Activated CD8-positive, alpha-beta memory T cell treated with anti-CD3 and anti-CD28 coated beads, Interleukin-2, amount 50 U/mL, for 24 hours (primary cell): ENCODE data around the gene C22orf15.
"Not testable (repeated sequence)": the region's sequence is repeated elsewhere in the genome, so short reads cannot be mapped to it uniquely, and the experiment has no call there.

Experiments
- DNase-seq: peaks from one replicate; pipeline ENCODE4 v3.0.0-alpha.2; 2020; ENCODE audit errors: extremely low read depth

C22orf15 gene, protein sequence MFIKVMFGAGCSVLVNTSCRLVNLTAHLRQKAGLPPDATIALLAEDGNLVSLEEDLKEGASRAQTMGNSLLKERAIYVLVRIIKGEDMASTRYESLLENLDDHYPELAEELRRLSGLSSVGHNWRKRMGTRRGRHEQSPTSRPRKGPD

DNA sequence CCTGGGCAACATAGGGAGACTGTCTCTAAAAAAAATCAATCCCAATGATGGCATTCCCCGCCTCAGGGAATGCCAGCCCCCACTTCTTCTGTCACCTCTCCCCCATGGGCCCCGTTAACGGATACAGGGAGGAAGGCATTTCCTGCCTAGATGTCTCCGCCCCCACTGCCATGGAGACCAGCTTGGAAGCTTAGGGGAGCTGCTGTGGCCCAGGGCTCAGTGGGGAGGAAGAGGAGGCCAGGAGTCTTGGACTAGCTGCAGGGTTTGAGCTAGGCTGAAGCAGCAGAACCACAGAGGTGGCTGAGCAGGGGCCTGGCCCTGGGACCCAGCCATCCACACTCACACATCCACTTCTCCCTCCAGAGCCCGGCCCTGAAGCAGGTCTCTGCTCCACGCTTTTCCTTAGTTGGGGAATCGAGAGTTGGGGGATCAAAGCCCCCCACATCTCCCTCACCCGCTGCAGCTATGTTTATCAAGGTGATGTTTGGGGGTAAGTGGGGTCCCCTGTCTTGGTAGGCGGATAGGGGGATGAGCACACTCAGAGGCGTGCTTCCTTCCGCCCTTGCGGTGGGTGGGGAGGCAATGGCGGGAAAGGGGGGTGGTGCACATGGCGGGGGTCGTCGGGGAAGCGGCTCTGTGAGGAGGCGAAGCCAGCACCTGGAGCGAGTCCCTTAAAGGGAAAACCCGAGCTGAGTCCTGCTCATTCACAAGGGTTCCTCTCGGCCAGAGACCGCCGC is at the start of gene C22orf15:
Gene C22orf15 (plus strand): TSS at position 149 of the 737 bp plus-strand sequence. CDS start 317 bp downstream, at position 466.
- no peak for DNase-seq

DNA sequence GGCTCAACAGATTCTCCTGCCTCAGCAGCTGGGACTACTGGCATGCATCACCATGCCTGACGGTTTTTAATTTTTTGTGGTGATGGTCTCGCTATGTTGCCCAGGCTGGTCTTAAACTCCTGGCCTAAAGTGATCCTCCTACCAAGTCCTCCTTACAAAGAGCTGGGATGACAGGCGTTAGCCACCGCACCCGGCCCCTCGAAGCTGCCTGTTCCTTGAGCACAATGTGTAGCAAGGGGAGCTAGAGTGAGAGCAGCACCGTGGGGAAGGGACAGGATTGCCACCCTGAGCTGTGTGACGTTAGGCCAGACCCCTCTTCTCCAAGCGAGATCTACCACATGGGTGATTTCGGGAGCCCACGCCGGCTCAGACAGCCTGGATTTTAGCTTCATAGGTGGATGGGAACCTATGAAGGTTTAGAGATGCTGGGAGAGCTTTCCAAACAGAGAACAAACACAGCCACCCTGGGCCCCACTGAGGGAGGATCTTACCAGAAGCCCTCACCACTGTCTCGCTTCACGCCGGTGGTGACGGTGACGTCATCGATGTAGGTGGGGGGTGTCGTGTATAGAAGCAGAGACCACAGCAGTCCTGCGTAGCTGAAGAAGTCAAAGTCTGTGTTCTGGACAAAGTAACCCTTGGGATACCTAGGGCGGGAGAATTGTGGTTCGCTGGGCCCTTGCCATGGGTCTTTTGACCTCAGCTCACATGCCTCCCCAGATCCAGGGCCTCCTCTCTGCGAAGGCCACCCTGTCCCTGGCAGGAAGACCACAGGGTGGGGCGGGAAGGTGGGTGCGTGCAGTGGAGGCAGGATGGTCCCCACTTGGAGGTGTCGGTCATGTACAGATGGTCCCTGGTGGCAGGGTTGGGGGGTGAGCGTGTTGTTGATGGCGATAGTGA is 48.8 kb upstream of the C22orf15 start:
- DNase-seq: no peak

DNA sequence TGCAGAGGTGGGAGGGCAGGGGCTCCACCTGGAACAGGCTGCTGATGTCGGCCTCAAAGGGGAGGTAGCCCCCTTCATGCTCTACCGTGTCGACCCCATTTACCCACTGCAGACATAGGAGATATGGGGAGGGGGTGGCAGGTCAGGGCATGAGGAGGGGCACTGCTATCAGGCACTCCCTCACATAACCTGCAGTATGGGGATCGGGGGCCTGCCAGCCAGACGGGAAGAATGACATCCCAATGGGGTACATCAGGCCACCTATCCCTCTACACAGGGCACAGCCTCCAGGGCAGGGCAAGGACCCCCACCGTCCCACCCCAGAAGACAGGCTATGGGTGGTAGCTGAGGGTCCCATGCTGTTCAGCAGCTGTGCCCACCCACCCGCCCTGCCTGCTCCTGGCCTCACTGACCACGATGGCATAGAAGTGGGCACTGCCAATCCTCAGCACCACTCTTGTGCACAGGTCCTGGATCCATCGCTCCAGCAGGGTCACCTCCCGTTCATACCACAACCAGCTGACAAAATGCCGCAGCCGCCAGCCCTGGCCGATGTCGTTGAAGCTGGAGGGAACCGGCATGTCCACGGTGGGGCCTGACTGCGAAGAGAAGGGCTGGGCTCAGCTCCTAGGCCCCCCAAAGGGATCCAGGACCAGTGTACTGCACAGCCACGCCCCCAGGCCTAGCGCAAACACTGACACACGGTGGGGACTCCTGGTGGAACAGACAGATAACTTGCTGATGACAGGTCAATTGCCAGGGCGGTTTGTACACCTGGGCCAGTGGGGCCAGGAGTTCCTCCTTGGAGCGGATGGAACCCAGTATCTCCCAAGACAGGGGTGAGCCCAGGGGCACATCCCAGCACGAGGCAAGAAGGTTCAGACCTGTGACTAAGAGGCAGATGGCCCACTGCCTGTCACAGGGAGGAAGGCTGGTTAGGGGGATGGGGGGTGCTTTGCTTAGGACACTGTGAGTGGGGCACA is 47.9 kb upstream of the C22orf15 start:
- DNase-seq: no peak

DNA sequence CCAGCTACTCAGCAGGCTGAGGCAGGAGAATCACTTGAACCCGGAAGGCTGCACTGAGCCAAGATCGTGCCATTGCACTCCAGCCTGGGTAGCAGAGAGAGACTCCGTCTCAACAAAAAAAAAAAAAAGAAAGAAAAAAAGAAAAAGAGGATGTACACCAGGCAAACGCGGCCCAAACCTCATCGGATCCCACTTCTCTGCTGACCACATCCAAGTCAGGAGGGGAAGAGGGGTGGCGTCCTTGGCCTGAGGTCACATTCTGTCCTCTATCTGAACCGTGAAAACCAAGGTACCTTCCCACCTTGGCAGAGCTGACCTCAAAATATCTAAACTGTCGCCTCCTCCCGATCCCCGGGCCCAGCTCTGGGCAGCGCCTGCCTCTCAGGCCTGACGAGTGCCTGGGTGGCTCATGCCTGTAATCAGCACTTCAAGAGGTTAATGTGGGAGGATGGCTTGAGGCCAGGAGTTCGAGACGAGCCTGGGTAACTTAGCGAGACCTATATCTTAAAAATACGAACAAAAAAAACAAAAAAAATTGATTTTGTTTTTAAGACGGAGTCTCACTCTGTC is 46.9 kb upstream of the C22orf15 start:
- no peak for DNase-seq

DNA sequence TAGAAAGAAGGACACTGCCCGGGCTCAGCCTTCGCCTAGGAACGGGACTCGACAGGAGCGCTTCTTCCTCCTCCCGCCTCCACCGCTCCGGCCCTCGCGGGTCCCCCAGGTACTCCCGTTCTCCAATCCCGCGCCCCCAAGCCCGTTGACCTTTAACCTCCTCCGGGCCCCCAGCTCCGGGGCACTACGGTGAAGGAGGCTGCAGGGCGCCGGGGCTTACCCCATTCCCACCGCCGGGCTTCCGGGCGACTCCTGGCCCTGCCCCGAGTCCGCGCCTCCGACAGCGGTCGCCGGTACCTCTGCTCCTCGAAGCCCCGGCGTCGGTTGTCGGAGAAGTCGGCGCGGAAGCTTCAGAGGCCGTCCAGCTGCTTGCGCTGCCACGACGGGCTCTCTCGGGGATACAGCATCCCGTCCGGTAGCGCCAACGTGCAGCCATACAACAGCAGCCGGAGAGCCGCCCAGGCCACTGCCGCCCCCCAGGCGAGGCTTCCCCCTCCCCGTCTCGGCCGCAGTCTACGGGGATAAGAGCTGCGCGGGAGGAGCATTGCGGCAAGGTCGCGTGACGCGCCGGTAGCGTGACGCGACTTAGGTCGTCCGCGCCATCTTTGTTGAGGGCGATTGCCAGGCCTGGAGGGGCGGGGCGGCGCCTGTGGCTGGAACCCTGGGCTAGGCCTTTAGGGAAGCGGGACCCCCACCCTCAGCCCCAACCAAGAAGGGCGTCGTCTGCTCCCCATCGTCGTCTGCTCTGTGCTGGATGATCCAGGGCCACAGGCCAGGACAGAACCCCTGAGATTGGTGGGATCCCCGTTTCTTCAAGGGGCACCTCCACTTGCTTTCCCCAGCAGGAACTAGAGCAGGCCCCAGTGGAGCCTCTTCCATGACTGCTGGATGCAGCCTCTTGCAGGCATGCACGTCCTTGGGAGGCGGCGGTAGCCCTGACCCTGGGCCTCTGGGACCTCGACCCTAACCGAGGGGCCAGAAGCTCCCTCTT is 45.7 kb upstream of the C22orf15 start:
- peak; percentile 40 for DNase-seq

DNA sequence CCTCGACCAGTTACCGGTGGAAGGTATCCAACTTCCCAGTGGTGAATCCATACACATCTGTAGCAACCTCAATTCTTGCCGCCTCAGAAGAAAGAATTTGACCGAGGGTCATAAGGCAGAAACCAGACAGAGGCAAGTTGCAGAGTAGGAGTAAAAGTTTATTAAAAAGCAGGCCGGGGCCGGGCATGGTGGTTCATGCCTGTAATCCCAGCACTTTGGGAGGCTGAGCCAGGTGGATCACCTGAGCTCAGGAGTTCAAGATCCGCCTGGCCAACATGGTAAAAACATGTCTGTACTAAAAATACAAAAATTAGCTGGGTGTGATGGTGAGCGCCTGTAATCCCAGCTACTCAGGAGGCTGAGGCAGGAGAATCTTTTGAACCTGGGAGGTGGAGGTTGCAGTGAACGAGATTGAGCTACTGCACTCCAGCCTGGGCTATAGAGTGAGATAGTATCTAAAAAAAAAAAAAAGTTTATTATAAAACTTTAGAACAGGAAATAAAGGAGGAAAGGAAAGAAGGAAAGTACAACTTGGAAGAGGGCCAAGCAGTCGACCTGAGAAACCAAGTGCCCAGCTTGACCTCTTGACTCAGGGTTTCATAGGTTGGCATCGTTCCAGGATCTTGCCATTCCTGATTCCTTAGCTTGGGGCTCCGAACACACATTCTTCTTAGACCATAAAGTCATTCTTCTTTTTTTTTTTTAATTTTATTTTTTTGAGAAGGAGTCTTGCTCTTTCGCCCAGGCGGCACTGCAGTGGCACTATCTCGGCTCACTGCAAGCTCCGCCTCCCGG is 44.2 kb upstream of the C22orf15 start:
- DNase-seq: no peak

DNA sequence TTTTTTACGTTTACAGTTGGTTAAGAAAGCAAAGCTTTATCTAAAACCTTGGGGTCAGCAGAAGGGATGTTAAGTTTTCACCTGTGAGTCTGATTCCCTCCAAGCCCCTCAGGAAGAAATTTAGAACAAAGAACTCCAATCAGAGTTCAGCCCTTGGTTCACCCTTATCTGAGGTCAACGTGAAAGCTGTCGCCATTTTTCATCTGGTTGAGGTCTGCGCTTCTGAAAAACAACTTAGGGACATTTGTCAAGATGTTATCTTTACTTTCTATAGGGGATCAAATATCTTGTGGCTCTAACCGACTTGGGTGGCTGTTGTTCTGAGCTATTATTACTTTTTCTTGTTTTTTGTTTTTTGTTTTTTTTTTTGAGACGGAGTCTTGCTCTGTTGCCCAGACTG is 41.9 kb upstream of the C22orf15 start:
- no peak for DNase-seq

DNA sequence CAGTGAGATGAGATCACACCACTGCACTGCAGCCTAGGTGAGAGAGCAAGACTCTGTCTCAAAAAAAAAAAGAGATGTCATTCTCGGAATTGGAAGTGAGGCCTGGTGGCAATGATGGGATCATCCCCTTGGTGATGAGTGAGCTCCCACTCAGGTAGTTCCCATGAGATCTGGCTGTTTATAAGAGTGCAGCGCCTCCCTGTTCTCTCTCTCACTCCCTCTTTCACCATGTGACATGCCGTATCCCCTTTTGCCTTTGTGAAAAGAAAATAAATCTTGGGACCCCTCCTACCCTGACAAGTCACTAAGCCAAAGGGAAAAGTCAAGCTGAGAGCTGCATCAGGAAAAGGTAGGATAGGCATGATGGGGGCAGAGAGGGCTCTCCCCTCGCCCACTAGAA is 40.6 kb upstream of the C22orf15 start:
- no peak for DNase-seq

DNA sequence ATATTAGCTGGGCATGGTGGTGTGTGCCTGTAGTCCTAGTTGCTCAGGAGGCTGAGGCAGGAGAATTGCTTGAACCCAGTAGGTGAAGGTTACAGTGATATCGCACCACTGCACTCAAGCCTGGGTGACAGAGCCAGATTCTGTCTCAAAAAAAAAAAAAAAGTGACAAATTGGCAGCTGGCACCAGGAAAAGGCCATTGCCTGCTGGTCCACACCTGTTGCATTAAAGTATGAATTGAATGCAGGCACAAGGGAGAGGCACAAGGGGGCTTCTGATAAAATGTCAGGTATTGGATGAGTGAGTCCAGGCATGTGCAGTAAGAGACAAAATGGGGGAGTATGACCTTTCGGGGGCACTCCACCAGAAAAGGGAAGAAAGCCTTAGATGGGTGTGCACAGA is 40.1 kb upstream of the C22orf15 start:
- DNase-seq: no peak

DNA sequence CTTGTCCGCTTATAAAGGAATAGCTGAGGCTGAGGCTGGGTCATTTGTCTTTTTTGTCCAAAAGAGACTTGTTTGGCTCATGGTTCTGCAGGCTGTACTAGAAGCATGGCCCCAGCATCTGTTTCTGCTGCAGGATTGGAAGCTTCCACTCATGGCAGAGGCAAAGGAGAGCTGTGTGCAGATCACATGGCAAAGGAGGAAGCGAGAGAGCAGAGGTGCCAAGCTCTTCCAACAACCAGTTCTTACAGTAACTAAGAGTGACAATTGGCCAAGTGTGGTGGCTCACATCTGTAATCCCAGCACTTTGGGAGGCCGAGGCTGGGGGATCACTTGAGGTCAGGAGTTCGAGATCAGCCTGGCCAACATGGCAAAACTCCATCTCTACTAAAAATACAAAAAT is 34.7 kb upstream of the C22orf15 start:
- DNase-seq: not testable (repeated sequence)

DNA sequence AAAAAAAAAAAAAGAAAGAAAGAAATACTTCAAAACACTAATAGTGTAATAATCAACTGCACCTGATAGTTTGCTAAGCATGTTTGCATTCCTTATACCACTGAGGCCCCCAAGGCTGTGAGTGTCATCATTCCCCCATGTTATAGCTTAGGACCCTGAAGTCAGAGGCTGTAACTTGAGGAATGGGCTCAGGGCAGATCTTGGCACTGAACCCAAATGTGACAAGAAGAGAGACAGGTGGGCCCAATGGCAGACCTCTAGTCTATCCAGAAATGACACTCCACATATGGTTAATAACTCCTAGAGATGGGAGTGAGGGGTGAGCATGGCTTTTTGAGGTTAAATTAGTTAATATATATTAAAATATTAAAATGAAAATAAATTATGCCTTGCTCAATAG is 25.1 kb upstream of the C22orf15 start:
- DNase-seq: no peak

DNA sequence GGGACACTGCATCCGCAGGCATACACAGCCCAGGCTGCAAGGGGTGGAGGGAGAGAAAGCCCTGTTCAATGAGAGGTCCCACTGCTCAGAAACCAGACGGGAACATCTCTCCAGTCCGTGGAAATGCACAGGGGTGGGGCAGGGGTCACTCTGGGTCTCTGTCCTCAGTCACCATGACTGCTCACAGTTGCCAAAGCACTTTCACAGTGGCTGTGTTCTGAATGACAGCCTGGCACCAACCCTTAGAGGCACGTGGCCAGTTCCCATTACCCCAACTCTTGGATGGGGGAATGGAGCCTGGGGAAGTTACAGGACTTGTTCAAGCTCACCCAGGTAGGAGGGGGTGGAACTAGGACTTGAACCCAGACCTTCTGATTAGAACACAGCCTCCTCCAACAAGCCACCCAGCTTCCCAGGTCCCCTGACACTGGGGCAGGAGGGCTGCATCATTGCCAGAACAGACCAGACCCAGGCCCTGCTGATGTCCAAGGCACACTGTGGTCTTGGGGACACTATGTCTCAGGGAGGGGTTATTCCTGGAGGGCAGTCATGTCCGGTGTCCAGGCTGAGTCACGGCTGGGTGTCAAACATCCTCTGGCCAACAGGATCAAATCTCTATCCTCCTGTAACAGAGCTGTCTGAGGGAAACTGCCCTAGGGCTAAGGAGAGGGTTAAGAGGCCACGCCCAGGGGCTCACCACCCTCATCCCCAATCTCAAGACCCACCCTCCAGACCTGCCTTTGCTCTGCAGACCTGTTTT is 20.1 kb upstream of the C22orf15 start:
- no peak for DNase-seq

DNA sequence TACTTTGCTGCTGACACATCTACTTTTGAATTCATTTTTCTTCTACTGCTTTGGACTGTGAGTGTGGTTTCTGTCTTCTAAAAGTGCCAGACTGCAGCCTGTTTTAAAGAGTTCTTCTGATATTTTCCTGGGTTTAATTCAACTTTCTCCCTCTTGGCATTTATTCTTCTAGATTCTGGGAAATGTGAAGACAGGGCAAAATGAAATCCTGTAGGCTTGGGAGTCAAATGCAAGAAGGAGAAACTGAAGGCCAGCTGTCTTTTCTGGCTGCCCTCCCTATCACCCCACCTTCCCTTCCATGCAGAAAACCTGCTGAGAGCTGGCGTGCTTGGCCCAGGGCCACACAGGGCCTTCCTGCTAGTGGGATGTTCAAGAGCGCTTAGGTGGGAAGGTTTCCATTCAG is 19.5 kb upstream of the C22orf15 start:
- DNase-seq: no peak

DNA sequence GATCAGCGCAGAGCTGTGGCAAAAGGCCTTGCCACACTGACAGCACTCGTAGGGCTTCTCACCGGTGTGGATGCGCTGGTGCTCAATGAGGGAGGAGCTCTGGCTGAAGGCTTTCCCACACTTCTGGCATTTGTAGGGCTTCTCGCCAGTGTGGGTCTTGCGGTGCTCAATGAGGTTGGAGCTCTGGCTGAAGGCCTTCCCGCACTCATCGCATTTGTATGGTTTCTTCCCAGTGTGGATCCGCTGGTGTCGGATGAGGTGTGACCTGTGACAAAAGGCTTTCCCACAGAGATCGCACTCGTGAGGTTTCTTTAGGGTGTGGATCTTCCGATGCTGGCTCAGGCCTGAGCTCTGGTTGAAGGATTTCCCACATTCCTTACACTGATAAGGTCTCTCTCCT is 18.8 kb upstream of the C22orf15 start:
- no peak for DNase-seq

DNA sequence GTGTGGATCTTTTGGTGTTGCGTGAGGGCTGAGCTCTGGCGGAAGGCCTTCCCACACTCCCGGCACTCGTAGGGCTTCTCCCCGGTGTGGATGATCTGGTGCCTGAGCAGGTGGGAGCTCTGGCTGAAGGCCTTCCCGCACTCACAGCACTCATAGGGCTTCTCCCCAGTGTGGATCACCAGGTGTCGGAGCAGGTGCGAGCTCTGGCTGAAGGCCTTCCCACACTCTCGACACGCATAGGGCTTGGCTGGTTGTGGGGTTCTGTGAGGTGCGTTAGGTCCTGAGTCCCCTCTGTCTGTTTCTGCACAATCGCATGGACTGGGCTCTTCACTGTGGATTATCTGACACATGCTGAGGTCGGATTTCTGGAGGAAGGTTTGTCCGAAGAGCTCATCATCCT is 18.3 kb upstream of the C22orf15 start:
- DNase-seq: no peak

DNA sequence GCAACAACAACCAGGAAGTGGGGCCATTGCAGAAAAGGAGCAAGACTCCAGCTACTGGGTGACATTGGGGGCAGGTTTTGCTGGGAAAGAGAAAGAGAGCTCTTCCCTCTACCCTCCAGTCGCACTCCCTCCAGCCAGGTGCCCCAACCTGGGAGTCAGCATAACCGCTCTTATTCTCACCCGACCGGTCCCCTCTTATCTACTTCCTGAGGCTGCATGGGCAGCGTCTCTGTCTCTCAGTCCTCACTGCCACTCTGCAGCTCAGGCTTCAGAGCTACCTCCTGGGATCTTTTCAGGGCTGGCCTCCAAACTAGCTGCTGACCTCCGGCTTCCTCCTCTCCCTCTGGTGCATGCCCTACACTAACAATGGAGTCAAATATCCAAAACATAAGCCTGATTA is 17.0 kb upstream of the C22orf15 start:
- DNase-seq: no peak

DNA sequence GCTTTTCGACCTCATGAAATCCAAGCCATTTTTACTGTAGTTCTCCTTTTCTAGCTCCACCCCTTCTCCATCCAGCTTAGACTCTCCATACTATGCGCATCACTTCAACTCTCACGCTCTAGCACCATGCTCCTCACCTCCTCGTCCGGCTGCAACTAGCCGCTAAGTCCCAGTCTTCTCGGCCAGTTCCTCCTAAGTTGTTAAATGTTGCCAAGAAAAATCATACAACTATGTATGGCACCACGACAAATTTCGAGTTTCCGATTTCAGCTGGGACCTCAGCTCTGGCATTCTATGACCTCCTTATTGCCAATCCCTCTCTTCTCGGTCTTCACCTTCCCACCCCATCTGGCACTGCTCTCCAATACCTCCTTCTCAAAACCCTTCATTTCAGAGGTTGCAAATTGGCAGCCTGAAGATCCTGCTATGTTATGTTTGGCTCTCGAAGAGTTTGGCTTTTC is 12.9 kb upstream of the C22orf15 start:
- no peak for DNase-seq

DNA sequence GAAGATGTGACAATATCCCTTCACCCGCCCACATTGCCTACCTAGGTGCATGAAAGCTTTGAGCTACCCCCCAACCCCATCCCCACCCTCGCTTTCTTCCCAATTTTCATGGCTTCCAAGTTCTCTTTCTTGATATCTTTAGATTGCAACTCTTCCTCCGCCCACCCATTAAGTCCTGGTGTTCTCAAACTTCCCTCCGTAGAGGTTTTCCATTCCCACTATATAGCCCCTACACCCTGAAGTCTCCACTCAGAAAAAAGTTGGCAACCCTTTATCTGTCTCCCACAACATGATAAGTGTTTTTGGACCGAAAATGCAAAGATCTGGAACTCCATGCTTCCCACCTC is 12.4 kb upstream of the C22orf15 start:
- DNase-seq: no peak
